Stromal cell of bone marrow (primary cell): ENCODE measurements around the gene GHSR.

ENCODE experiments used
- DNase-seq: peaks from one replicate; pipeline ENCODE4 v3.0.0-alpha.2; 2012; ENCODE audit warnings: low read depth

Gene GHSR

GRCh38 chr3:172437713-172438112 lies 10.5 kb downstream of the GHSR start:
- no peak for DNase-seq

DNA sequence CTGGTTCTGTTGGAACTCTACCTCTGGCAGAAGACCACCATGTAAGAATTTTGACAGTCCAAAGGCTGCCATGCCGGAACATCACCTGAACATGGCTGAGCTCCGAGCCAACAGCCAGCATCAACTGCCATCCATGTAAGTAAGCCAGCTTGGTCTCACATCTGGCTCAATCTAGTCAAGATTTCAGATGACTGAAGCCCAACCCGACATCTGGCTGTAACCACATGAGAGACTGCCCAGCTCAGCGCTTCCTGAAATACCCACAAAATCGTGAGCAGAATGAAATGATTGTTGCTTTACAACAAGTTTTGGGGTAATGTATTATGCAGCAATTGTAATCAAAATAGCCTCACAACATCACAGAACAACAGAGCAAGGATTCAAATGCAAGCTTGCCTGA lies 32.9 kb downstream of the GHSR start:
- DNase-seq, result no peak

DNA sequence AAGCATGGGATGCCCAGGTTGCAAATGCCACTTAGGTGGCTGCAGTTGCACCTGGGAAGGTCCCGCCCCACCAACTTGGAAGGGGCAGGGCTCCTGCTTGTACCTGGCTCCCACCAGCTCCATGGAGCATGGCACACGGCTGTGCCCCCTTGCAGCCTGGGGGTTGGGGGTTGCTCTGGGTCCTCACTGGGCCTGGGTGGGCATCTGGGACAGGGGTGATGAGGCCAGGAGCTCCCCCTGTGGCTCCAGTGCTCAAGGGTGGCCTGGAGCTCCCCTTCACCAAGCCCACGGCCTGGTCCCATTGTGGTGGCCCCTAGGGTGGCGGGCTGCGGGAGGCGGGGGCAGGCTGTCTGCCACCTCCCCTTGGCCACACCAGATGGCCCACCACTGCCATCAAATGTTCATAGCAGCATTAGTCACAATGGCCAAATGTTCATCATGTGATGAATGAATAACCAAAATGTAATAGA lies 36.7 kb downstream of the GHSR start:
- no peak for DNase-seq

DNA sequence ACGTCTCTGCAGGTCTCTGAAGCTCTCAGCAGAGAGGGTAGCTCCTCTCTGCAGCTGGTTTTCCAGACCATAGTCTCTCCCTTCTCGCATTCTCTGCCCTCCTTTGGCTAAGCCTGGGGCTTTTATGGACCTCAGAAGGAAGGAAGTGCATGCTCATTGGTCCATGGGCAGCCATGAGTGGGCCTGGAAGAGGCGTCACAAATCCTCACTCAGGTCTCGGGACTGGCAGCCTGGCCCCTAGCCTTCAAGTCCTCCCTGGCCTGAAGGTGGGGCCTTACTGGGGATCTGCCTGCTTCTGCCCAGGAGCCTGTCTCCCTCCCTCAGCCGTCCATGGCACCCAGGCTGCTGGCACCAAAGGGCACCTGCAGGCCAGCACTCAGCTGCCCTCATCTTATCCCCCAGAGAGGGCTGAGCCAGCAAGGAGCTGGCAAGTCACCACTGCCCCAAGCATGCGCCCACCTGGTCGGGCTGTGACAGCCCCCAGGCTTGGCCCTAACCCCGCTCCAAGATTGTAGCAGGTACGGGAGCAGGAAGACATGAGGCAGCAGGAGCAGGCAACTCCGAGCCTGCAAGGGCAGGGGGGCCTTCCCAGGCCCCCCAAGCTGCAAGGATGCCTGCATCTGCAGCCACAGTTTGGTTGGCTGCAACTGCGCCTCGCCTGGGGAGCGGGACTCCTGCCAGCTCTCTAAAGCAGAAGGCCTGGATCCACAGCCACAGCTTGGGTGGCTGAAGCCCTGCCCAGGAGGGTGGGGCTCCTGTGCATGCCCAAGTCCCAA lies 37.4 kb downstream of the GHSR start:
- no peak for DNase-seq

DNA sequence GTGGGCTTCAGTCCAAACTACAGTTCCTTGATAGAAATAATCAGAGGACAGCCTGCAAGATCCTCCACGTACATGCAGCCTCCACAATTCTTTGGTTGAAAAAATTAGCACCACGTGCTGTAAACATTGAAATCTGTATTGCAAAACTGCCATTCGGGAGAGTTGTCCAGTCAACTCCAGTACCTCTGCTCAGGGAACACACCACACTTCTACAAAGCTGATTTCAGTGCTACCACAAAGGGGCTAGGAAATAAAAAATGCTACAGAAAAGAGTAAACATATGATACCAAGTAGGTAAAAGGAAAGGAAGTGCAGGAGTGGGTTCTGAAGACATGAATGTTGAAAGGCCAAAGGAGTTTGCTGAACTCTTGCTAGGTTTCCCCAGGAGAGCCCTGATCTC lies 40.4 kb downstream of the GHSR start:
- DNase-seq, result no peak

DNA sequence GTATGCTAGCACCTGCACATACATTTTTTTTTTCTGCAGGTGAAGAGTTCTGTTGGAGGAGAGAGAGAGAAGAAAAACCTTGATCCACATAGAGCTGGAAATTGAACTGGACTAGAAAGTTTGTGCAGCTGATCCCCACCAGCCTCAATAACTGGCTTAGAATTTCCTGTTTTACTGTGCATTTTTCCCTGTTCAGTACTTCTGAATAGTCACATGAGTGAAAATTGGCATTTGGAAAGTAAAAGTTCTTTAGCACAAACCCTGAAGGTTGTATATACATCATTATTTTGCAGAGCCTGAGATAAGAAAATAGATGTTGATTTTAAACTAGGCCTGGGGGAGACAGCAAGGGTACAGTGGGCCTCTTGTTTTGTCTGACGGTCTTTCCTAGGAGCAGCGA lies 42.3 kb downstream of the GHSR start:
- no peak for DNase-seq

GRCh38 chr3:172404237-172404962 lies 43.9 kb downstream of the GHSR start:
- DNase-seq, result no peak

DNA sequence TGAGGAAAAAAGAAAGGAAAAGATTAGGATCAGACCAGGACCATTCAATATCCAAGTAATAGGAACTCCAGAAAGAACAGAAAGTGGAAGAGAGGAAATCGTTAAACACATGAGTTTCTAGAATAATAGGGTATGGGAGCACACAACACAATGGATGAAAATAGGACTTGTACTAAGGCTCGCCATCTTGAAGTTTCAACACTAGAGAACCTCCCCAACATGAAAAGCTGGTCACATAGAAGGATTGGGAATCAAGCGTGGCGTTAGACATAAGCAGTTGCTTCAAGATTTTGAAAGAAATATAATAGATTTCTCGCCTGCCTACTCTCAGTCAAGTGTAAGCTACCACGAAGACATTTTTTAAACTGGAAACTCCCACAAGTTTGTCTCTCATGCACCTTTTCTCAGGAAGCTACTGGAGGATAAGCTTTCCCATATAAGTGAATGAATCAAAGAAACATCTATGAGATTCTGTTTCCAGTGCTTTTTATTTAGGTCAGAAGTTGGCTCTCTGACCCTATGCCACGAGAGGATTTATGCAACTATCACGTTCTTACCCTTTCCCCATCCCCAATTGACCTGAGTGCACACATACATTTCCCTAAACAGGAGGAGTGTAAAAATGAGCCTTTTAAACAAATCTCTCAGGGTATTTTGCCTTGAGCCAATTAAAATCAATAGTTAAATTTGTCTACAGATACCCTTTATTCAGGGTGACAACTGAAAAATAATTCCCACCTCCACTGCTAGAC lies 45.2 kb downstream of the GHSR start:
- DNase-seq, result no peak

- DNase-seq, result no peak
Measured at GRCh38 chr3:172402090-172402489, 46.2 kb downstream of the GHSR start.

DNA sequence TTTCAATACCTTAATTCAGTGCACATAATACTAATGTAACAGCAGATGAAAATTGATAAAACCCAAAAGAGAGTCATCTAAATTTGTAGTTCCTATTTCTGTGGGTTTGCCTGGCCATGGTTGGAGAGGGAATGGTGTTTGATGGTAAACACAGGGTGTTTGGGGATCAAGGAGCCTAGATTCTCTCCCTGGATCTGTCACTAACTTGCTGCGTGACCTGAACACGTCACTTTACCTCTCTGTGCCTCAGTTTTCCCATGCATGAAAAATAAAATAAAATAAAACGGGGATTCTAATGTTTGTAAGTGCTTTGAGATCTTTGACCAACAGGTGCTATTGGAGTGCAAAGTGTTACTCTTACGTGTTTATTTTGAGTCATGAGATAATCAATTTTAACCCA lies 49.8 kb downstream of the GHSR start:
- DNase-seq, result no peak

- DNase-seq, result no peak
Measured at GRCh38 chr3:172397716-172398405, 50.4 kb downstream of the GHSR start.

GRCh38 chr3:172396400-172396799 lies 51.9 kb downstream of the GHSR start:
- DNase-seq, result no peak

- no peak for DNase-seq
Measured at GRCh38 chr3:172394692-172395091, 53.6 kb downstream of the GHSR start.
